CD14-positive monocyte (primary cell): ENCODE data around the gene RCAN3. TPM values are rescaled to one million over a fixed set of nuclear protein-coding genes. Genes with fewer than 3 reads are reported as not detected.

Experiments used
- DNase-seq, 3 donors: peaks; one replicate each; pipeline ENCODE4 v3.0.0-alpha.2; 2011 to 2022
- H2AFZ ChIP-seq: 2 replicates; pipeline ENCODE4 v1.6.0; 2012; ENCODE audit warnings: mild to moderate bottlenecking, low read depth, low read length, inconsistent platforms; ENCODE audit not compliant: insufficient read depth, poor library complexity, severe bottlenecking
- H3K27ac ChIP-seq, 2 donors: 1 replicate in 1 of 2; 2 replicates in 1 of 2; pipeline ENCODE4 v1.5.1; 2012 to 2013; ENCODE audit warnings: low read length in 2 of 2, control low read depth in 1 of 2, inconsistent platforms in 1 of 2, low read depth in 1 of 2, mild to moderate bottlenecking in 1 of 2
- H3K27me3 ChIP-seq, 2 donors: one replicate each; pipeline versions ENCODE4 v1.6.0 to v1.6.1; 2011 to 2013; ENCODE audit warnings: low read length in 2 of 2; ENCODE audit not compliant: control insufficient read depth in 2 of 2, insufficient read depth in 2 of 2
- H3K36me3 ChIP-seq, 2 donors: replicated peaks in 1 of 2; 1 replicate in 1 of 2; 2 replicates in 1 of 2; pipeline versions ENCODE4 v1.5.1 to v1.6.1; 2012 to 2013; ENCODE audit warnings: low read length in 2 of 2, control low read depth in 1 of 2, inconsistent platforms in 1 of 2, mild to moderate bottlenecking in 1 of 2; ENCODE audit not compliant: insufficient read depth in 2 of 2, control insufficient read depth in 1 of 2
- H3K4me1 ChIP-seq, 2 donors: 1 replicate in 1 of 2; 2 replicates in 1 of 2; pipeline versions ENCODE4 v1.5.1 to v1.6.1; 2012 to 2013; ENCODE audit warnings: low read length in 2 of 2, control low read depth in 1 of 2, inconsistent platforms in 1 of 2, mild to moderate bottlenecking in 1 of 2, moderate library complexity in 1 of 2; ENCODE audit not compliant: insufficient read depth in 2 of 2, control insufficient read depth in 1 of 2
- H3K4me2 ChIP-seq: replicated peaks from 2 replicates; pipeline ENCODE3; 2012; ENCODE audit warnings: low read length, moderate library complexity, mild to moderate bottlenecking; ENCODE audit not compliant: poor library complexity, severe bottlenecking; ENCODE audit errors: extremely low read depth
- H3K4me3 ChIP-seq, 3 experiments: fragments of 200-600 bp in 1 of 3; sonication (generic) in 1 of 3; replicated peaks in 1 of 3; 1 replicate in 2 of 3; 2 replicates in 1 of 3; pipeline ENCODE4 v1.5.1; 2011 to 2013; ENCODE audit warnings: low read length in 3 of 3, mild to moderate bottlenecking in 3 of 3, control low read depth in 2 of 3, low read depth in 2 of 3, inconsistent platforms in 1 of 3, moderate library complexity in 1 of 3
- H3K79me2 ChIP-seq: 2 replicates; pipeline ENCODE4 v1.6.0; 2012; ENCODE audit warnings: mild to moderate bottlenecking, control low read depth, inconsistent platforms, low read length, moderate library complexity; ENCODE audit not compliant: insufficient read depth
- H3K9ac ChIP-seq: 2 replicates; pipeline ENCODE4 v1.6.0; 2017; ENCODE audit warnings: low read length, mild to moderate bottlenecking; ENCODE audit not compliant: insufficient read depth, poor library complexity, severe bottlenecking
- H3K9me3 ChIP-seq, 2 donors: replicated peaks in 1 of 2; 1 replicate in 1 of 2; 2 replicates in 1 of 2; pipeline versions ENCODE4 v1.5.1 to v1.6.1; 2012 to 2013; ENCODE audit warnings: low read length in 2 of 2, control low read depth in 1 of 2; ENCODE audit not compliant: control insufficient read depth in 1 of 2, insufficient read depth in 1 of 2
- H4K20me1 ChIP-seq: 2 replicates; pipeline ENCODE4 v1.6.0; 2012; ENCODE audit warnings: mild to moderate bottlenecking, low read length, control low read depth, moderate library complexity; ENCODE audit not compliant: insufficient read depth
- H3K27ac Mint-ChIP-seq, 7 donors: one replicate each; pipeline ENCODE4 v1.8.0; 2020; ENCODE audit warnings: mild to moderate bottlenecking in 7 of 7, mixed read lengths in 7 of 7, moderate library complexity in 6 of 7, inconsistent platforms in 2 of 7
- H3K27me3 Mint-ChIP-seq, 3 donors: one replicate each; pipeline ENCODE4 v1.8.0; 2021 to 2022; ENCODE audit warnings: low read depth in 3 of 3, mild to moderate bottlenecking in 3 of 3, mixed read lengths in 3 of 3, moderate library complexity in 3 of 3, inconsistent platforms in 1 of 3
- H3K36me3 Mint-ChIP-seq, 2 donors: one replicate each; pipeline ENCODE4 v1.8.0; 2020; ENCODE audit warnings: mixed read lengths in 2 of 2, inconsistent platforms in 1 of 2, mild to moderate bottlenecking in 1 of 2
- H3K4me1 Mint-ChIP-seq: one replicate; pipeline ENCODE4 v1.8.0; 2020; ENCODE audit warnings: mild to moderate bottlenecking, mixed read lengths
- H3K4me3 Mint-ChIP-seq, 2 donors: one replicate each; pipeline ENCODE4 v1.8.0; 2020; ENCODE audit warnings: mild to moderate bottlenecking in 2 of 2, mixed read lengths in 2 of 2, moderate library complexity in 1 of 2
- H3K9me3 Mint-ChIP-seq, 7 donors: one replicate each; pipeline ENCODE4 v1.8.0; 2020 to 2022; ENCODE audit warnings: mixed read lengths in 7 of 7, mild to moderate bottlenecking in 6 of 7, moderate library complexity in 6 of 7, inconsistent platforms in 2 of 7
- CTCF ChIP-seq: fragments of 200-600 bp; IDR thresholded peaks from one replicate; pipeline ENCODE4 v1.8.0; 2022; ENCODE audit warnings: antibody characterized with exemption, mild to moderate bottlenecking
- WGBS: methylation state at CpG from one replicate; pipeline ENCODE4 v1.1.5; 2013; ENCODE audit warnings: missing lambda C conversion rate; ENCODE audit not compliant: insufficient coverage; 5-methylcytosine and 5-hydroxymethylcytosine counted together
- intact Hi-C, 2 donors: fragments of 100-400 bp; cut with micrococcal nuclease; formaldehyde crosslinking; loops; one replicate each; pipeline versions ENCODE4 v1.15.0 to v1.15.1; 2023
- polyA plus RNA-seq, 3 donors: library from polyadenylated mRNA; depleted of rRNA in 1 of 3; unstranded in 2 of 3; stranded (reverse) in 1 of 3; fragments of 300-500 nt in 2 of 3; fragments of >200 nt in 1 of 3; fragmentation: Illumina TruSeq in 2 of 3; gene quantifications; 1 replicate in 2 of 3; 2 replicates in 1 of 3; pipeline ENCODE4 v1.2.3, GENCODE V29; 2012 to 2021

The RCAN3 gene
- polyA plus RNA-seq, 3 donors = 7.1 to 9.1 (median 8.8) TPM

GRCh38 chr1:24489674-24490073, 13.0 kb upstream of the RCAN3 start:
- no peak overlapping the region for H3K27ac Mint-ChIP-seq
- intact Hi-C loops = no loop called here

GRCh38 chr1:24490101-24490781, 12.4 kb upstream of the RCAN3 start:
- Histone ChIP-seq H3K27ac (no peak overlapping the region), H3K9me3 (peaks cover 0 to 13% of the 10 kb centered on the region in 2 donors), H3K27me3 (no peaks in the 10 kb centered on the region), H4K20me1 (no peaks in the 10 kb centered on the region), H3K79me2 (no peaks in the 10 kb centered on the region), H3K36me3 (no peaks in the 10 kb centered on the region), H3K4me2 (no peak overlapping the region), H3K4me1 (no peaks in the 10 kb centered on the region), H2AFZ (no peak overlapping the region), H3K9ac (no peak overlapping the region), H3K4me3 (no peak overlapping the region)
- Mint-ChIP-seq H3K36me3 (no peaks in the 10 kb centered on the region), H3K4me3 (no peak overlapping the region), H3K27me3 (peaks cover 0 to 9% (median 3%) of the 10 kb centered on the region in 3 donors), H3K9me3 (peaks cover 7 to 16% (median 9%) of the 10 kb centered on the region in 7 donors), H3K27ac (no peak overlapping the region), H3K4me1 (peaks cover 3% of the 10 kb centered on the region)
- intact Hi-C loops = no loop called here
- WGBS = 95% methylated on average over 8 of the region's 18 CpGs
- TF ChIP-seq CTCF = no peak
- no peak for DNase-seq

More at GRCh38 chr1:24489674-24490073, 13.0 kb upstream of the RCAN3 start:
- WGBS = 89% methylated on average over 9 of the region's 13 CpGs
- DNase-seq = no peak
- Histone ChIP-seq H4K20me1 (no peaks in the 10 kb centered on the region), H3K9ac (no peak overlapping the region), H3K4me2 (no peak overlapping the region), H3K27ac (no peak overlapping the region), H3K27me3 (no peaks in the 10 kb centered on the region), H3K36me3 (no peaks in the 10 kb centered on the region), H3K4me3 (no peak overlapping the region), H3K4me1 (no peaks in the 10 kb centered on the region), H3K9me3 (peaks cover 0 to 13% of the 10 kb centered on the region in 2 donors), H3K79me2 (no peaks in the 10 kb centered on the region), H2AFZ (no peak overlapping the region)
- Mint-ChIP-seq H3K4me3 (no peak overlapping the region), H3K27me3 (peaks cover 0 to 9% (median 3%) of the 10 kb centered on the region in 3 donors), H3K9me3 (peaks cover 7 to 16% (median 9%) of the 10 kb centered on the region in 7 donors), H3K36me3 (no peaks in the 10 kb centered on the region), H3K4me1 (peaks cover 3% of the 10 kb centered on the region)
- TF ChIP-seq CTCF = no peak
